Mucosa of rectum (tissue), 2 donors: Measurements from ENCODE around the gene WDR38.
"Not testable (repeated sequence)": the region's sequence is repeated elsewhere in the genome, so short reads cannot be mapped to it uniquely, and the experiment has no call there.

Experiments
- H3K27ac ChIP-seq, 2 donors: one replicate each; pipeline ENCODE4 v1.7.0; 2013; ENCODE audit warnings: inconsistent platforms in 2 of 2, low read depth in 2 of 2, low read length in 2 of 2
- H3K27me3 ChIP-seq, 2 donors: one replicate each; pipeline ENCODE4 v1.7.0; 2013; ENCODE audit warnings: low read length in 2 of 2; ENCODE audit not compliant: control insufficient read depth in 2 of 2, insufficient read depth in 2 of 2
- H3K36me3 ChIP-seq, 2 donors: one replicate each; pipeline ENCODE4 v1.7.0; 2013; ENCODE audit warnings: low read length in 2 of 2; ENCODE audit not compliant: control insufficient read depth in 2 of 2, insufficient read depth in 2 of 2
- H3K4me1 ChIP-seq, 2 donors: one replicate each; pipeline ENCODE4 v1.7.0; 2013; ENCODE audit warnings: low read length in 2 of 2, mild to moderate bottlenecking in 1 of 2; ENCODE audit not compliant: control insufficient read depth in 2 of 2, insufficient read depth in 2 of 2
- H3K4me3 ChIP-seq, 2 donors: one replicate each; pipeline ENCODE4 v1.7.0; 2013; ENCODE audit warnings: low read length in 2 of 2
- H3K9ac ChIP-seq, 2 donors: one replicate each; pipeline ENCODE4 v1.7.0; 2013; ENCODE audit warnings: low read length in 2 of 2, low read depth in 1 of 2, mild to moderate bottlenecking in 1 of 2
- H3K9me3 ChIP-seq, 2 donors: one replicate each; pipeline ENCODE4 v1.7.0; 2013; ENCODE audit warnings: low read length in 2 of 2; ENCODE audit not compliant: control insufficient read depth in 2 of 2
- donor health status: healthy.
- donor health status: Normal muscosa, but diverticular disease.

The WDR38 gene

GRCh38 chr9:124846467-124846866, 6.8 kb upstream of the WDR38 start:
- not testable (repeated sequence) for H3K4me1 ChIP-seq, H3K9ac ChIP-seq, H3K27ac ChIP-seq, H3K4me3 ChIP-seq, H3K27me3 ChIP-seq, H3K9me3 ChIP-seq, H3K36me3 ChIP-seq

DNA sequence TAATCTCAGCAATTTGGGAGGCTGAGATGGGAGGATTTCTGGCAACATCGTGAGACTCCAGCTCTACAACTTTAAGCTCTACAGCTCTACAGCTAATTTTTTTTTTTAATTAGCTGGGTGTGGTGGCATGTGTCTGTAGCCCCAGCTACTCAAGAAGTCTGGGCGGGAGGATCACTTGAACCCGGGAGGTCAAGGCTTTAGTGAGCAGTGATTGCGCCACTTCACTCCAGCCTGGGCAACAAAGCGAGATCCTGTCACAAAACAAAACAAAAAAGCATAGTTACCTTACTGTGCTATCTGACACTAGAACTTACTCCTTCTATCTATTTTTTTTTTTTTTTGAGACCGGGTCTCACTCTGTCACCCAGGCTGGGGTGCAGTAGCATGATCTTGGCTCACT, 6.3 kb upstream of the WDR38 start:
- Histone ChIP-seq H3K36me3 (no peaks in the 10 kb centered on the region), H3K27ac (no peak overlapping the region), H3K27me3 (no peaks in the 10 kb centered on the region), H3K9me3 (no peaks in the 10 kb centered on the region), H3K4me3 (no peak overlapping the region), H3K4me1 (no peaks in the 10 kb centered on the region), H3K9ac (no peak overlapping the region)

DNA sequence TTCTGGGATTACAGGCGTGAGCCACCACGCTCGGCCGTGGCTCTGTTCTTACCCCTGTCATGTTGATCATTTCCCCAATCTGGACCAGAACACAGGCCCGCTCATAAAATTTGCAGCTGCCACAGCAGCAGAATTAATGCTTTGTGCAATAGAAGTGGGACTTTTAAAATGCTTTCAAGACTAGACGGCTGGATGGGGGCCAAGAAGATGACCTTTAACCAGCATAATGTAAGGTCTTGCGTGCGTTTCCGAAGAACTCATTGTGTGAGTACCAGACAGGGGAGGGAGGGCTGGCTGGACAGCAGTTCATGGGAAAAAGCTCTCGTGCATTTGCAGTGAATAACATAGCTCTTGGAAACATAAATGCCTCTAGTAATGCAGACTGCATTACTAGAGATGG, 3.5 kb upstream of the WDR38 start:
- no peak overlapping the region for H3K4me3 ChIP-seq
- peaks cover 6 to 12% of the 10 kb centered on the region in 2 donors for H3K4me1 ChIP-seq
- H3K9me3 ChIP-seq: no peaks in the 10 kb centered on the region
- no peaks in the 10 kb centered on the region for H3K36me3 ChIP-seq
- peak overlapping the region in 1 of 2 donors; percentile 6 for H3K9ac ChIP-seq
- H3K27ac ChIP-seq: no peak overlapping the region
- H3K27me3 ChIP-seq: no peaks in the 10 kb centered on the region

DNA sequence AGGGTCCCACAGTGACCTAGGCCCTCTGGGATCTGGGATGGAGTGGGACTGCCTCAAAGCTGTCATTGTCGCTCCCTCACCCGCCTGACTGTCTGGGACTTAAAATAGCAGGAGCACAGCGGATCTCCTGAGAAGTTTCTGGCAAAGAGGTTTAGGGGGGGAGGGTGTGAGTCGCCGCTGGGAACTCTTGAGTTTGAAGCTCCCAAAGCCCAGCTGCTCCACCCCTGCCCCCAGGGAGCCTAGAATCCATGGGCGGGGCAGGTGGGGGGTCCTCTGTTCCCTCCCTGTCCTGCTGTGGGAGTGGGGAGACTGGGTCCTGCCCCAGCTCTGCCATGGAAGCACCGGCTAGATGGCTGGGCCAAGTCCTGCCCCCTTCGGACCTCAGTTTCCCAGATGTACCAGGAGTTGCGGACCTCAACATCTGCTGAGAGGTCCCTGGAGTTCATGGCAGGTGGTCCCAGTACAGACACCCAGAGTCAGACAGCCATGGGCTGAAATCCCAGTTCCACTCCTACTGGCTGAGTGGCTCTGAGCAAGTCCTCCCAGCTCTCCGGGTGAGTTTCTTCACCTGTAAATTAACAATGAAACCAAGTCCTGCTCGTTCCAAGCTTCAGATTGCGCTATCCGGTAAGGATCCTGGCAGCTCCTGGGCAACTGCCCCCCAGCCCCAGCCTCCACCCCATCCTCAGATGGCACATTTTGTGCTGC, 985 bp upstream of the WDR38 start:
- peak overlapping the region; percentile 17 to 41 for H3K9ac ChIP-seq
- peaks cover 6 to 12% of the 10 kb centered on the region in 2 donors for H3K4me1 ChIP-seq
- H3K4me3 ChIP-seq: peak overlapping the region; percentile 60 to 69
- H3K27me3 ChIP-seq: no peaks in the 10 kb centered on the region
- no peaks in the 10 kb centered on the region for H3K9me3 ChIP-seq
- H3K36me3 ChIP-seq: peaks cover under 1 to 8% of the 10 kb centered on the region in 2 donors
- no peak overlapping the region for H3K27ac ChIP-seq

GRCh38 chr9:124853605-124854143, 414 bp downstream of the WDR38 start:
- Histone ChIP-seq H3K9ac (peak overlapping the region in 1 of 2 donors; percentile 41), H3K4me3 (peak overlapping the region; percentile 60 to 69), H3K9me3 (no peaks in the 10 kb centered on the region), H3K36me3 (peaks cover 14 to 22% of the 10 kb centered on the region in 2 donors), H3K27me3 (no peaks in the 10 kb centered on the region), H3K4me1 (peaks cover 6 to 12% of the 10 kb centered on the region in 2 donors), H3K27ac (no peak overlapping the region)

DNA sequence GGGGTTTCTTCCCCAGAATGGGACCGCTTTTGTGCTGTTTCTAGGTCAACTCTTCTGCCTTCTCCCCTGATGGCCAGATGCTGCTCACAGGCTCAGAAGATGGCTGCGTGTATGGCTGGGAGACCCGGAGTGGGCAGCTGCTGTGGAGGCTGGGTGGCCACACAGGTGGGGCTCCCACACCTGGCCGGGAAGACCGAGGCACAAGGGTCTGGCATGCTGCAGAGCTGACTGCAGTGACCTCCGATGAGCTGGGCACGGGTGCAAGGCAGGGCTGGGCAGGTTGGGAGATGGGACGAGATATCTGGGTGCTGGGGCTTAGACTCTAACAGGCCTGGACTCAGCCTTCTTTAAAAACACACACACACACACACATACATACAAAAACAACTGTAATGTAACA, 901 bp downstream of the WDR38 start:
- Histone ChIP-seq H3K27me3 (no peaks in the 10 kb centered on the region), H3K4me1 (peaks cover 6 to 12% of the 10 kb centered on the region in 2 donors)

GRCh38 chr9:124854822-124855221, 1.6 kb downstream of the WDR38 start:
- peaks cover 26 to 33% of the 10 kb centered on the region in 2 donors for H3K36me3 ChIP-seq
- H3K4me3 ChIP-seq: no peak overlapping the region
- H3K4me1 ChIP-seq: peaks cover 6 to 12% of the 10 kb centered on the region in 2 donors
- no peaks in the 10 kb centered on the region for H3K27me3 ChIP-seq
- no peak overlapping the region for H3K9ac ChIP-seq
- H3K27ac ChIP-seq: no peak overlapping the region
- no peaks in the 10 kb centered on the region for H3K9me3 ChIP-seq

More for the DNA sequence above, 901 bp downstream of the WDR38 start:
- Histone ChIP-seq H3K4me3 (no peak overlapping the region), H3K36me3 (peaks cover 19 to 26% of the 10 kb centered on the region in 2 donors), H3K9me3 (no peaks in the 10 kb centered on the region), H3K27ac (no peak overlapping the region), H3K9ac (no peak overlapping the region)

GRCh38 chr9:124855566-124855943, 2.3 kb downstream of the WDR38 start:
- Histone ChIP-seq H3K4me1 (peaks cover 11 to 18% of the 10 kb centered on the region in 2 donors), H3K36me3 (peaks cover 33 to 40% of the 10 kb centered on the region in 2 donors), H3K27ac (no peak overlapping the region)

GRCh38 chr9:124855944-124856765, 2.9 kb downstream of the WDR38 start:
- Histone ChIP-seq H3K27ac (no peak overlapping the region), H3K4me3 (no peak overlapping the region), H3K9me3 (no peaks in the 10 kb centered on the region), H3K36me3 (peaks cover 35 to 40% of the 10 kb centered on the region in 2 donors), H3K27me3 (no peaks in the 10 kb centered on the region), H3K9ac (no peak overlapping the region), H3K4me1 (peaks cover 17 to 24% of the 10 kb centered on the region in 2 donors)

More at GRCh38 chr9:124855566-124855943, 2.3 kb downstream of the WDR38 start:
- Histone ChIP-seq H3K9me3 (no peaks in the 10 kb centered on the region), H3K4me3 (no peak overlapping the region), H3K9ac (no peak overlapping the region), H3K27me3 (no peaks in the 10 kb centered on the region)
